Epithelial cell of esophagus (primary cell): ENCODE results near the gene TCF25.

Source experiments
- DNase-seq: peaks from one replicate; pipeline ENCODE4 v3.0.0; 2010; ENCODE audit warnings: low read depth
- H3K4me3 ChIP-seq: 2 replicates; pipeline ENCODE4 v1.5.1; 2011; ENCODE audit warnings: mild to moderate bottlenecking, low read length, control low read depth
- TF ChIP-seq, protein P1 (sequence below): IDR thresholded peaks from 2 replicates; pipeline ENCODE4 v1.5.1; 2011; ENCODE audit warnings: low read depth, mild to moderate bottlenecking, low read length, control low read depth, inconsistent platforms; ENCODE audit not compliant: insufficient read depth; ENCODE audit errors: missing control alignments

The TCF25 gene

DNA sequence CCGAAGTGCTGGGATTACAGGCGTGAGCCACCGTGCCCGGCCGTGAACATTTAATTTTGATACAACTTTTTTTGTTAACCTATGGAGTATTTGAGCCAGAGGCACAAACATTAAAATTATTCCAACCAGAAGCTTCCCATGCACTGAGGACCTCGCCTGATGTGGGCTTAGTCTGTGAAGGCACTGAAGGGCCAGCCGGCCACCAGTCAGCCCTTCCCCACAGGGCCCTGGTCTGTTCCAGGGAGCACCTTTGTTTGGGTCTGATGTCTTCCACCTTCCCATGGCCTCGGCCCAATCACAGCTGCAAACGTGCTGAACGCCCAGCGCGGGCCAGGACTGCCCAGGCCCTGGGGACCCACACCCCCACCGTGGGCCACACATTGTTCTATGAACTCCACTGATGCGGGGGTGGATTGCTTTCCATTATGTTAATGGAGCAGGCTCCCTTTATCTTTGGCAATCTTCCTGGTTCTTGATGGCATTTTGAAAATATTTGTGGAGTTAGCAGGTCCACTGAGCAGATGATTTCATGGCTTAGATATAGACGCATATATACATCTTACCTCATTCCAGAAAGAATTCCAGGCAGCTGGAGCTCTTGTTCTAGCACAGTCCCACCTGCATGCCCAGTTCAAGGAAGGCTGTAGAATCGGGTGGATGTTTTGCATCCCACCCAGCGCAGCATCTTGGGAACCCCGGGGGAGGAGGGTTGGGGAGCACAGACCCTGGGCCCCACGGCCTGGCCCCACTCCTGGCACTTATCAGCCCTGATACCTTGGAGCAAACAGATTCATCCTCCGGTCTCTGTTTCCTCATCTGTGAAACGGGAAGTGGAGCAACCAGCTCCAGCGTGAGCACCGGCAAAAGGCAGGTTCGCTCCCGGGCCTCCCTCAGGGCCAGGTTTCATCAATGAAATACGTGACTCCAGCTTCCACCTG, 30.7 kb upstream of the TCF25 start:
- no peak overlapping the region for H3K4me3 ChIP-seq
- TF ChIP-seq, protein P1, sequence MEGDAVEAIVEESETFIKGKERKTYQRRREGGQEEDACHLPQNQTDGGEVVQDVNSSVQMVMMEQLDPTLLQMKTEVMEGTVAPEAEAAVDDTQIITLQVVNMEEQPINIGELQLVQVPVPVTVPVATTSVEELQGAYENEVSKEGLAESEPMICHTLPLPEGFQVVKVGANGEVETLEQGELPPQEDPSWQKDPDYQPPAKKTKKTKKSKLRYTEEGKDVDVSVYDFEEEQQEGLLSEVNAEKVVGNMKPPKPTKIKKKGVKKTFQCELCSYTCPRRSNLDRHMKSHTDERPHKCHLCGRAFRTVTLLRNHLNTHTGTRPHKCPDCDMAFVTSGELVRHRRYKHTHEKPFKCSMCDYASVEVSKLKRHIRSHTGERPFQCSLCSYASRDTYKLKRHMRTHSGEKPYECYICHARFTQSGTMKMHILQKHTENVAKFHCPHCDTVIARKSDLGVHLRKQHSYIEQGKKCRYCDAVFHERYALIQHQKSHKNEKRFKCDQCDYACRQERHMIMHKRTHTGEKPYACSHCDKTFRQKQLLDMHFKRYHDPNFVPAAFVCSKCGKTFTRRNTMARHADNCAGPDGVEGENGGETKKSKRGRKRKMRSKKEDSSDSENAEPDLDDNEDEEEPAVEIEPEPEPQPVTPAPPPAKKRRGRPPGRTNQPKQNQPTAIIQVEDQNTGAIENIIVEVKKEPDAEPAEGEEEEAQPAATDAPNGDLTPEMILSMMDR: no peak
- DNase-seq: no peak

GRCh38 chr16:89843409-89844350, 29.7 kb upstream of the TCF25 start:
- no peak for DNase-seq
- TF ChIP-seq, protein P1: no peak
- H3K4me3 ChIP-seq: no peak overlapping the region

DNA sequence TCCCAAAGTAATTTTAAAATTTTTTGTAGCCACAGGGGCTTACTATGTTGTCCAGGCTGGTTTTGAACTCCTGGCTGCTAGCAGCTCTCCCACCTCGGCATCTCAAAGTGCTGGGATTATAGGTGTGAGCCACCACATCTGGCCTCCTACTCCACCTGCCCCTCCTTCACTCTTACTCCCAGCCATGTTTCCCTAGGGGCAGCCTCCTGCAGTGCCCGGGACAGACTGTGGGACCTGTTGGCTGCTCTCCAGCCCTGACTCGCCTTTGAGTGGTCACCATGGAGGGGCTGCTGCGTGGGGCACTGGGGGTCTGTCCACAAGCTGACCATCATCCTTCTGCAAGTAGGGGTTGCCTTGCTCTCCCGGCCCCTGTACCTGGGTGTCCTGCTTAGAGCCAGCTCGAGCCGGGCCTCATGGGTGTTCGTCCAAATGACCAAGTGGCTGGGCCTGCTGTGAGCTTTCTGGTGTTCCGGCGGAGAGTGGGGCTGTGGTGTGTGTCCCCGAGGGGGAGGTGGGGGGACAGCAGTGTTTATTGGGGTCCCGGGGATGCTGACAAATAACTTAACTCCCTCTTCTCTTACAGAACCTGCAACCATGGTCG, 28.6 kb upstream of the TCF25 start:
- DNase-seq: no peak
- H3K4me3 ChIP-seq: no peak overlapping the region
- TF ChIP-seq, protein P1: no peak

DNA sequence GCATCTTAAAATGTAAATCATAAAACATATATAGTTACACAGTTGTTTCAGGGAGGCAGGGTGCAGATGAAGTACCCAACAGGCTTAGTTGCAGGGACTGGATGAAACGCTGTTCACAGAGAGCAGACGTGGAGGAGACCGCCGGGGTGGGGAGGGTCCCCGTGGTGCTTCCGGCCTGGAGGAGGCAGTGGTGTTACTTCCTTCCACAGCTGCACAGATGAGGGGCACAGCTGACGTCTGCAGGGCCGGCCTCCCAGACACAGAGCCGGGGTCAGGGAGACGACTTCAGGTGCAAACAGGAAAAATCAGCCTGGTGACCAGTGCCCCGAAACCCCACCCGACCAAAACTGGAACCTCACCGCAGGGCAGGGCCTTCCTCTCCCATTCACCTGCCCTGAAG, 28.0 kb upstream of the TCF25 start:
- no peak overlapping the region for H3K4me3 ChIP-seq
- DNase-seq: no peak
- TF ChIP-seq, protein P1: no peak

DNA sequence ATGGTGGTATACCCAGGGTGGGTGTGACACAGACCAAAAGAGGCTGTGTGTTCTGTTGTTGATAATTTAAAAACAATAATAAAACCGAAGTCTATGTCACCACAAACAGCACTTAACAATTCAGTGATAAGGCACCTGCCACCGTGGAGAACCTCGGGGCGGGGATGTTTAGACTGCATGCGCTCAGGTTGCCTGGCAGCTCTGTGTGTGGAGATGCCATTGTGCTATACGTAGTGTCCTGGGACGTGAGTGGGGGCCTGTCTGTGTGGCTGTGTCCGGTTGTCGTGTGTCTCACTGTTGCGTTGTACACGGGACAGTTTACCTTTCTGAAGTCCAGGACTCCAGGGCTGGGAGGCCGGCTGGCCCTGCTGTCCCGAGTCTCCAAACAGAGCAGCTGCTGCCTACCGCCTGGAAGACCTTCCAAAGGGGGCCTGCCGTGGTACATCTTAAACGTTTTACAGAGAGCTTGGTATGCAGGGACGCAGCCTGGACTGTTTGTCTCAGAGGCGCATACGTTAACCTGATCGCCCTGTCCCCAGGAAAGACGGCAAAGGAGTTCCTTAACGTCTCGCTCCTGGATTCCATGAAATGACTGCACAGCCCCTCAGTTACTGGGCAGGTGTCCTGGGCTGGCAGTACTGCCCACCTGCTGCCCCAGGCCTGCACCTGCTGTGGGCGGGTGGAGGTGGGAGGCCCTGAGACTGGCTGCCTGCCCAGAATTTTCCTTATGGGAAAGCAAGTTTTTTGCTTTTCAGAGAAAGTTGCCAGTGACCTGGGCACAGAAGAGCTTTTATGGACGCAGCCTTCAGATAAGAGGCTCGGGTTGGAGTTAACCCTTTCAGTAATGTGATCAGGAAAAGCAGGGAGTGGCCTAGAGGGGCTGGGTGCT, 26.1 kb upstream of the TCF25 start:
- no peak for DNase-seq
- TF ChIP-seq, protein P1: no peak
- H3K4me3 ChIP-seq: no peak overlapping the region

DNA sequence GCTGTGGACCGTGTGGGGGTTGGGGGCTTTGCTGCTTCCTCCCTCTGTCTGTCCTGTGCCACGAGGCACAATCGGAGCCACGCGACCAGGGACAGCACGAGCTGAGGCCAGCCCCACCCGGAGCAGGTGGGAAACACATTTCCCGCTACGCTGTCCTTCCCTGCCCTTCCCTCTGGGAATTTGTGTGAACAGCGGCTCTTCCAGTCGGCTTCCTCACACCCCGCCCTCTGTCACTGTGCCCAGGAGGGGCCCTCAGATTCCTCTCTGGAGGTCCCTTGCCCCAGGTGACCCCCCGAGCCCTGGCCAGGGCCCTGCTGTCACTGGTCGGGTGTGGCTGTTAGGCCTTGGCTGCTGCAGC, 25.5 kb upstream of the TCF25 start:
- TF ChIP-seq, protein P1: no peak
- H3K4me3 ChIP-seq: no peak overlapping the region

More for the DNA sequence above, 25.5 kb upstream of the TCF25 start:
- no peak for DNase-seq
